Mucosa of rectum (tissue), 2 donors: ENCODE results near the gene STRN3.
A peak's percentile ranks its signal among the peaks of the same experiment; 100 is the strongest.

Experiments
- H3K27ac ChIP-seq, 2 donors: one replicate each; pipeline ENCODE4 v1.7.0; 2013; ENCODE audit warnings: inconsistent platforms in 2 of 2, low read depth in 2 of 2, low read length in 2 of 2
- H3K27me3 ChIP-seq, 2 donors: one replicate each; pipeline ENCODE4 v1.7.0; 2013; ENCODE audit warnings: low read length in 2 of 2; ENCODE audit not compliant: control insufficient read depth in 2 of 2, insufficient read depth in 2 of 2
- H3K36me3 ChIP-seq, 2 donors: one replicate each; pipeline ENCODE4 v1.7.0; 2013; ENCODE audit warnings: low read length in 2 of 2; ENCODE audit not compliant: control insufficient read depth in 2 of 2, insufficient read depth in 2 of 2
- H3K4me1 ChIP-seq, 2 donors: one replicate each; pipeline ENCODE4 v1.7.0; 2013; ENCODE audit warnings: low read length in 2 of 2, mild to moderate bottlenecking in 1 of 2; ENCODE audit not compliant: control insufficient read depth in 2 of 2, insufficient read depth in 2 of 2
- H3K4me3 ChIP-seq, 2 donors: one replicate each; pipeline ENCODE4 v1.7.0; 2013; ENCODE audit warnings: low read length in 2 of 2
- H3K9ac ChIP-seq, 2 donors: one replicate each; pipeline ENCODE4 v1.7.0; 2013; ENCODE audit warnings: low read length in 2 of 2, low read depth in 1 of 2, mild to moderate bottlenecking in 1 of 2
- H3K9me3 ChIP-seq, 2 donors: one replicate each; pipeline ENCODE4 v1.7.0; 2013; ENCODE audit warnings: low read length in 2 of 2; ENCODE audit not compliant: control insufficient read depth in 2 of 2
- donor health status: healthy.
- donor health status: Normal muscosa, but diverticular disease.

STRN3 gene

GRCh38 chr14:31037709-31038221, 11.6 kb upstream of the STRN3 start:
- H3K27ac ChIP-seq = no peak overlapping the region
- no peaks in the 10 kb centered on the region for H3K9me3 ChIP-seq
- no peaks in the 10 kb centered on the region for H3K27me3 ChIP-seq
- peaks cover 0 to 3% of the 10 kb centered on the region in 2 donors for H3K4me1 ChIP-seq
- no peaks in the 10 kb centered on the region for H3K36me3 ChIP-seq
- no peak overlapping the region for H3K4me3 ChIP-seq
- no peak overlapping the region for H3K9ac ChIP-seq

- no peaks in the 10 kb centered on the region for H3K9me3 ChIP-seq
- no peaks in the 10 kb centered on the region for H3K27me3 ChIP-seq
- peaks cover 0 to 3% of the 10 kb centered on the region in 2 donors for H3K4me1 ChIP-seq
- no peak overlapping the region for H3K9ac ChIP-seq
- H3K27ac ChIP-seq = no peak overlapping the region
- H3K36me3 ChIP-seq = no peaks in the 10 kb centered on the region
- H3K4me3 ChIP-seq = no peak overlapping the region
Measured at GRCh38 chr14:31036552-31036951, 10.4 kb upstream of the STRN3 start.

- no peaks in the 10 kb centered on the region for H3K27me3 ChIP-seq
- no peak overlapping the region for H3K27ac ChIP-seq
- peaks cover 0 to 2% of the 10 kb centered on the region in 2 donors for H3K4me1 ChIP-seq
- H3K4me3 ChIP-seq = no peak overlapping the region
- no peaks in the 10 kb centered on the region for H3K36me3 ChIP-seq
- H3K9me3 ChIP-seq = no peaks in the 10 kb centered on the region
- no peak overlapping the region for H3K9ac ChIP-seq
Measured at GRCh38 chr14:31030469-31030868, 4.3 kb upstream of the STRN3 start.

GRCh38 chr14:31029016-31029970, 3.1 kb upstream of the STRN3 start:
- Histone ChIP-seq H3K27ac (no peak overlapping the region), H3K4me3 (no peak overlapping the region), H3K9me3 (no peaks in the 10 kb centered on the region), H3K4me1 (peaks cover 6 to 7% of the 10 kb centered on the region in 2 donors), H3K9ac (no peak overlapping the region), H3K36me3 (no peaks in the 10 kb centered on the region), H3K27me3 (no peaks in the 10 kb centered on the region)

GRCh38 chr14:31027847-31028246, 1.7 kb upstream of the STRN3 start:
- H3K27ac ChIP-seq = peak overlapping the region in 1 of 2 donors; percentile 96
- no peaks in the 10 kb centered on the region for H3K36me3 ChIP-seq
- H3K9ac ChIP-seq = peak overlapping the region in 1 of 2 donors; percentile 91
- H3K27me3 ChIP-seq = no peaks in the 10 kb centered on the region
- no peaks in the 10 kb centered on the region for H3K9me3 ChIP-seq
- H3K4me1 ChIP-seq = peaks cover 7 to 11% of the 10 kb centered on the region in 2 donors
- peak overlapping the region; percentile 92 to 93 for H3K4me3 ChIP-seq

- H3K27me3 ChIP-seq = no peaks in the 10 kb centered on the region
- peak overlapping the region; percentile 92 to 93 for H3K4me3 ChIP-seq
- peaks cover 7 to 13% of the 10 kb centered on the region in 2 donors for H3K4me1 ChIP-seq
- H3K9ac ChIP-seq = peak overlapping the region; percentile 94 to 95
- no peaks in the 10 kb centered on the region for H3K36me3 ChIP-seq
- H3K27ac ChIP-seq = peak overlapping the region; percentile 96 to 98
- no peaks in the 10 kb centered on the region for H3K9me3 ChIP-seq
Measured at GRCh38 chr14:31026450-31027235, 464 bp upstream of the STRN3 start.

GRCh38 chr14:31025367-31026076, 657 bp downstream of the STRN3 start, which contains the start of gene AP4S1:
TSS of gene AP4S1 (plus strand) at chr14:31025649. CDS start at chr14:31066197, 40,548 bp downstream.
- Histone ChIP-seq H3K9me3 (no peaks in the 10 kb centered on the region), H3K36me3 (peaks cover 0 to 5% of the 10 kb centered on the region in 2 donors)

GRCh38 chr14:31024577-31025366, 1.4 kb downstream of the STRN3 start:
- H3K4me1 ChIP-seq = peaks cover 7 to 13% of the 10 kb centered on the region in 2 donors
- peak overlapping the region; percentile 92 to 93 for H3K4me3 ChIP-seq
- peak overlapping the region; percentile 96 to 98 for H3K27ac ChIP-seq
- H3K27me3 ChIP-seq = no peaks in the 10 kb centered on the region
- peak overlapping the region; percentile 94 to 95 for H3K9ac ChIP-seq
- peaks cover 0 to 7% of the 10 kb centered on the region in 2 donors for H3K36me3 ChIP-seq
- H3K9me3 ChIP-seq = no peaks in the 10 kb centered on the region

More at GRCh38 chr14:31025367-31026076, 657 bp downstream of the STRN3 start, which contains the start of gene AP4S1:
- H3K4me3 ChIP-seq = peak within 1 kb of the TSS; percentile 92 to 93
- H3K27me3 ChIP-seq = no peaks in the 10 kb centered on the region
- H3K4me1 ChIP-seq = peaks cover 7 to 13% of the 10 kb centered on the region in 2 donors
- H3K27ac ChIP-seq = peak within 1 kb of the TSS; percentile 96 to 98
- H3K9ac ChIP-seq = peak within 1 kb of the TSS; percentile 94 to 95

- Histone ChIP-seq H3K27ac (no peak overlapping the region), H3K36me3 (peaks cover 0 to 7% of the 10 kb centered on the region in 2 donors), H3K9me3 (no peaks in the 10 kb centered on the region), H3K27me3 (no peaks in the 10 kb centered on the region), H3K4me3 (peak overlapping the region; percentile 2 to 49), H3K9ac (peak overlapping the region; percentile 2 to 95), H3K4me1 (peaks cover 7 to 13% of the 10 kb centered on the region in 2 donors)
Measured at GRCh38 chr14:31024010-31024480, 2.1 kb downstream of the STRN3 start.
